Measurements from ENCODE around the gene PRR5L. TPM values are rescaled to one million over a fixed set of nuclear protein-coding genes. Genes with fewer than 3 reads are reported as not detected.

PRR5L gene
- total and polyA plus RNA-seq, 2 experiments from 2014 or later = 3.1 to 8.9 TPM

- TF ChIP-seq ZNF462 (CRISPR knock-in tag; IDR thresholded peaks at IDR 0.05) (no peak), REST (IDR thresholded peaks at IDR 0.05; ENCODE audit: unreplicated experiment) (no peak), ZNF114 (CRISPR knock-in tag; IDR thresholded peaks at IDR 0.05) (no peak), JUNB (IDR thresholded peaks at IDR 0.05; ENCODE audit: unreplicated experiment) (no peak), NANOG (IDR thresholded peaks at IDR 0.05; ENCODE audit: borderline replicate concordance) (no peak), EZH2 (IDR thresholded peaks at IDR 0.05; ENCODE audit: low read depth, unreplicated experiment) (no peak)
These were observed 75.5 kb downstream of the PRR5L start (continued) for GRCh38 chr11:36371590-36371989.

Measured in GM23338 (cell line).